Activated CD4-positive, alpha-beta T cell treated with anti-CD3 and anti-CD28 coated beads, Interleukin-2, Interleukin-6, amounts not matched to agents 100 ng/mL and 50 ng/mL, durations not matched to agents 16 hours and 8 hours (primary cell): ENCODE measurements around the gene TIMM50.
"Not testable (repeated sequence)": the region's sequence is repeated elsewhere in the genome, so short reads cannot be mapped to it uniquely, and the experiment has no call there.

Experiments used
- DNase-seq: peaks from one replicate; pipeline ENCODE4 v3.0.0-alpha.2; 2020

TIMM50 gene

GRCh38 chr19:39470724-39471339, 9.8 kb upstream of the TIMM50 start:
- no peak for DNase-seq

DNA sequence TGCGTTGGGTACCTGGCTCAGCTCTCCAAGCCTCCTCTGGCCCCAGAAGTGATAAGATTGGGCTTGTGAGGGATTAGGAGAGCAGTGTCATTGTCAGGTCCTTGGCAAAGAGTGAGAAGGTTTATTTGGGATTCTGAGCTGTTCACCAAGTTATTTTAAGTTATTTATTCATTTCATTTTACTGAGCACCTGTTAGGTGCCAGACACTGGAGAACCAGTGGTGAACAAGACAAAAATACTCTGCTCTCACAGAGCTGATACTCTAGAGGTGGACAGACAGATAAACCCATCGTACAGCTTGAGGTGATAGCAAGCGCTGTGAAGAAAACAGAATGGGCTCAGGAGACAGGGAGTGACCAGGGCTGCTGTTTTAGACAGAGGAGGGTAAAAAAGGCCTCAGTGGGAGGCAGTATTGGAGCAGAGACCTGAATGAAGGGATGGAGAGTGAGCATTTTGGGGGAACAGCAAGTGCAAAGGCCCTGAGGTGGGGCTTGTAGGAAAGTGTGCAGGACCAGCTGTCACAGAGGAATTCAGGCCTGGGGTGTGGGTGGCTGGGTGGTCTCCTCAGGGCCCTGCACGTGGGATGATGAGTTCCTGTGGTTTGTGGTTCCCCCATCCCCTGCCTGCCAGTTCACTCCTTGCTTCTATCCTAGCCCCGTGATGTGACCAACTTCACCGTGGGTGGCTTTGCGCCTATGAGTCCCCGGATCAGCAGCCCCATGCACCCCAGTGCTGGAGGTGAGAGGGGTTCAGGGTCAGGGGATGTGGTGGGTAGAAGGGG, 8.7 kb upstream of the TIMM50 start:
- DNase-seq: no peak

GRCh38 chr19:39472746-39473442, 7.7 kb upstream of the TIMM50 start:
- no peak for DNase-seq

DNA sequence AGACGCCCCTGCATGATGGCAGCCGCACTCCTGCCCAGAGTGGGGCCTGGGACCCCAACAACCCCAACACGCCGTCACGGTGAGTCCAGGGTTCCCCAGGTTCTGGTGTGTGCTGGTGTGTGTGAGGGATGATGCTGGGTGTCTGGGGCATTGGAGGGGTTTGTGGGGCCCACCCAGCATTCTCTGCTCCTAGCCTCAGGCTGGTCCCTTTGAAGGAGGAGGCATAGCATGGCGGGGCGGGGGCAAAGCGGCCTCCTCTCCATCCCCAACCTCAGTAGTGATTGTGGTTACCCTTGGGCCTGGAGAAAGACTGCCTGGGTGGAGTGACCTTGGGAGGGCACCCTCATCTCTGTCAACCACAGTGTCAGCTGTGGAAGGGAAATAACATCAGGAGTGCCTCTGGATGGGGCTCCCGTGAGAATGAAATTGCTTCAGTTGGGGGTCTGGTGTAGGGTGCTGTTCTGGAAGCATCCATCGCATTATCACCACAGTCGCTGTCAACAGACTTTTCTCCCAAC, 7.1 kb upstream of the TIMM50 start:
- DNase-seq: no peak

GRCh38 chr19:39474139-39474620, 6.5 kb upstream of the TIMM50 start:
- DNase-seq: peak; percentile 74

- DNase-seq: no peak
These were observed 4.9 kb upstream of the TIMM50 start for GRCh38 chr19:39475748-39476147.

DNA sequence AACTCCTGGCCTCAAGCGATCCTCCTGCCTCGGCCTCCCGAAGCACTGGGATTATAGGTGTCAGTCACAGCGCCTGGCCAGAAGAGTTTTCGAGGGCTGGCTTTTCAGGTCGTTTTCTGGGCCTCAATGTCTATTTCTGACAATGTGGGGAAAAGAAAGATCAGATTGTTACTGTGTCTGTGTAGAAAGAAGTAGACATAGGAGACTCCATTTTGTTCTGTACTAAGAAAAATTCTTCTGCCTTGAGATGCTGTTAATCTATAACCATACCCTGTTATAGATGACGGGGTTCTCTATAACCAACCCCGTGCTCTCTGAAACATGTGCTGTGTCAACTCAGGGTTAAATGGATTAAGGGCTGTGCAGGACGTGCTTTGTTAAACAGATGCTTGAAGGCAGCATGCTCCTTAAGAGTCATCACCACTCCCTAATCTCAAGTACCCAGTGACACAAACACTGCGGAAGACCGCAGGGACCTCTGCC, 1.3 kb upstream of the TIMM50 start:
- not testable (repeated sequence) for DNase-seq

DNA sequence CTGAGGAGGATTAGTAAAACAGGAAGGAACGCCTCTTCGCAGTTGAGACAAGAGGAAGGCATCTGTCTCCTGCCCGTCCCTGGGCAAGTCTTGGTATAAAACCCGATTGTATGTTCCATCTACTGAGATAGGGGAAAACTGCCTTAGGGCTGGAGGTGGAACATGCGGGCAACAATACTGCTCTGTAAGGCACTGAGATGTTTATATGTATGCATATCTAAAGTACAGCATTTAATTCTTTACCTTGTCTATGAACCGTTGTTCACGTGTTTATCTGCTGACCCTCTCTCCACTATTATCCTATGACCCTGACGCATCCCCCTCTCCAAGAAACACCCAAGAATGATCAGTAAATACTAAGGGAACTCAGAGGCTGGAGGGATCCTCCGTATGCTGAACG, 722 bp upstream of the TIMM50 start:
- no peak for DNase-seq

DNA sequence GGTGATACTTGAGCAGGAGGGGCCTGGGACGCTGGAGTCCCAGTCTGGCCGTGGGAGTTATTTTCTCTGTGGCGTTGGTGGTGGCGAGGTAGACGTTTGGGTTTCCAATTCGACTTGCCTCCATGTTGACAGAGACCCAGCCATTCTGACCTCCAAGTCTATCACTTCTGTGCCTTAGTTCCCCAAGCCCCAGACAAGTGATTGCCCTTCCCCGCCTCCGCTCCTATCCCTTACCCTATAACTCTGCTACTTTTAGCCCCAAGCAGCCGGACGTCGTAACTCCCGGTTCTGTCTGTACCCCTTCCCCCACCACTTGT, 549 bp downstream of the TIMM50 start:
- DNase-seq: no peak

DNA sequence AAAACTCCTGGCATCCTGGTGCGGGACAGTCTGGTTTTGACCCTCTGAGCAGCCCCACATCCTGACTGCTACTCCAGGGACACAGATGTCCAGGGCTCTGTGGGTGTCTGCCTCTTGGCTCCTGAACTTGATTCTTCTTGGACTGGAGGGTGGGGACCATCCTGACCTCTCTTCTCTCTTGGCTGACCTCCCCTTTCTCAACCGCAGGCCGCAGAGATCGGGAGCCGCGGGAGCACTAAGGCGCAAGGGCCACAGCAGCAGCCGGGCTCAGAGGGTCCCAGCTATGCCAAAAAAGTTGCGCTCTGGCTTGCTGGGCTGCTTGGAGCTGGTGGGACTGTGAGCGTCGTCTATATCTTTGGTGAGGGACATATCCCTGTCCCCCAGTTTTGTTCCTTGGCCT, 1.0 kb downstream of the TIMM50 start:
- no peak for DNase-seq

- DNase-seq: no peak
These were observed 2.5 kb downstream of the TIMM50 start for GRCh38 chr19:39483141-39483540.

GRCh38 chr19:39489756-39490155, 9.1 kb downstream of the TIMM50 start:
- DNase-seq: no peak

GRCh38 chr19:39492225-39492624, 11.6 kb downstream of the TIMM50 start:
- no peak for DNase-seq

DNA sequence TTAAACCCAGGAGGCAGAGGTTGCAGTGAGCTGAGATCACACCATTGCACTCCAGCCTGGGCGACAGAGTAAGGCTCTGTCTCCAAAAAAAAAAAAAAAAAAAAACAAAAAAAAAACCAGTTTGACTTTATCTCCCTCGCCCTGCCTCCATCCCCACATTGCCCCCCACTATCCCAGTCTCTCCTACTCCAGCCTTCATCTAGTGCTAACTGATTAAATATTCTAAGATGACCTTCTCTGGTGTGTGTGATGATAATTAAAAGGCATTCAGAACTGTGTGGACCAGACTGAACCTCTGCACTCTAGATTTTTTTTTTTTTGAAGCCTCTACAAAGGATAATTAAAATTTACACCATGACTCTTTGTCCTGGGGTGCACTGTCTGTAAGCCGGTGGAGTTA, 12.2 kb downstream of the TIMM50 start:
- no peak for DNase-seq

DNA sequence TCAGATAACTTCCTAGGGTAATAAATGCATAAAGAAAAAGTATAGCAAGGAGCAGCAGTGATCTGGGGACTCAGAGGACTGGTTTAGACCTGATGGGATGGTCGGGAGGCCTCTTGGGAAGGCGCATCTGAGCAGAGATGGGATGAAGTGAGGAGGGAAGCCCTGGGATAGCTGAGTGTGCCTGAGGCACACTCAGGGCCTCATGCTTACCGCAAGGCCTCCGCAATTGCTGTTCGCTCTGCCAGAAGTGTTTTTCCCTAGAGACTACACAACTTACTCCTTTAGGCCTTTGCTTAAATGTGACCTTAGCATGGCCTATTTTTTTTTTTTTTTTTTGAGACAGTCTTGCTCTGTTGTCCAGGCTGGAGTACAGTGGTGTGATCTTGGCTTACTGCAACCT, 14.0 kb downstream of the TIMM50 start:
- DNase-seq: no peak

DNA sequence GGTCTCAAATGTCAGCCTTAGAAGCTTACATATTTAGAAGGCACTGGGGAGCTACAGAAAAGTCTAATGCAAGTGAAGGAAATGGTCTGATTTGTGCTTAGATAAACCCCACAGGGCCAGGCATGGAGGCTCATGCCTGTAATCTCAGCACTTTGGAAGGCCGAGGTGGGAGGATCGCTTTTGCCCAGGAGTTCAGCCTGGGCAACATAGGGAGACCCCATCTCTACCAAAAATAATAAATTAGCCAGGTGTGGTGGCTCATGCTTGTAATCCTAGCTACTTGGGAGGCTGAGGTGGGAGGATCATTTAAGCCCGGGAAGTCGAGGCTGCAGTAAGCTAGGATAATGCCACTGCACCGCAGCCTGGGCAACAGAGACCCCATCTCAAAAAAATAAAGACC, 15.4 kb downstream of the TIMM50 start:
- DNase-seq: no peak

DNA sequence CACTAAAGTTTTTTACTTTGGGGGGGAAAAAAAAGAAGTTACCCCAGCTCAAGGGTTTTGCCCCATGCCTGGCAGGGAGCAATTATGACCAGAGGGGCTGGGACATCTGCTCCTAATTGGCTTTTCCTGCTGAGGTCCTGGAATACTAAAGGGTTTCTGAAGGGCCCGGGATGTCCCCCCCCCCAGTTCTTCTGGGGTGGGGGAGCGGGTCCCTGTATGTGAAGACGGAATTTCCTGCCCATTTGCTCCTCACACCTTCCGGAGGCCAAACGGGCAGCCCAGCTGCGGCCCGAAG, 17.0 kb downstream of the TIMM50 start:
- no peak for DNase-seq

DNA sequence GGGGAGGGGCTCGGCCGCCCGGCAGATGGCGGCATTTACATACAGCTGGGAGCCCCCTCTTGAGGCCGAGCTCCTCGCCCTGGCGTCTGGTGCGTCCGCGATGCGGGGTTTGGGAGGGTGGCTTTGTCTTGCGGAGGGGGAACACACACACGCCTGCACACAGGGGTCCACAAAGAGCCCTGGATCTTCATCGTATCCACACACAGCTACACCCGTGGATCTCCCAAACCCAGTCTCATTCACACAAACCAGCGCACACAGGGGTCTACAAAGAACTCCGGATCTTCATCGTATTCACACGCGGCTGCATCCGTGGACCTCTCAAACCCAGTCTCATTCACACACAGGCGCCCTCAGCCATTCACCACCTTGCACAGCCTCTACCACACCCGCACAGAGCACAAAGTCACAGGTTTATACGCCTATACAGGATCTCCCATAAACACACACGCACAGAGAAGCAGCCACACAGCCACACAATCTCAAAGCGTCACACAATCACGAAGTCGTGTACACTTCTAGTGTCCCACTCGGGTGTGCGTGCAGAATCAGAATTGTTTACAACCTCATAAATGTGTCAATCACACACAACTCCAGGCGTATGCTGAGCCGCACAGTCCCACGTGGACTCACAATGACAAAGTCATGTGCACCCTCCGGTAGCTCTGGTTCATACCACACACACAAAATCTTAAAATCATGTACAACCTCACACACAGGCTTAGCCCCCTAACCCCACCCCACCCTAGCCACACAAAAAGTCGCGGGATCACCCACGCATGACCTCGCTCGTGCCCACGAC, 17.6 kb downstream of the TIMM50 start:
- DNase-seq: peak; percentile 33

DNA sequence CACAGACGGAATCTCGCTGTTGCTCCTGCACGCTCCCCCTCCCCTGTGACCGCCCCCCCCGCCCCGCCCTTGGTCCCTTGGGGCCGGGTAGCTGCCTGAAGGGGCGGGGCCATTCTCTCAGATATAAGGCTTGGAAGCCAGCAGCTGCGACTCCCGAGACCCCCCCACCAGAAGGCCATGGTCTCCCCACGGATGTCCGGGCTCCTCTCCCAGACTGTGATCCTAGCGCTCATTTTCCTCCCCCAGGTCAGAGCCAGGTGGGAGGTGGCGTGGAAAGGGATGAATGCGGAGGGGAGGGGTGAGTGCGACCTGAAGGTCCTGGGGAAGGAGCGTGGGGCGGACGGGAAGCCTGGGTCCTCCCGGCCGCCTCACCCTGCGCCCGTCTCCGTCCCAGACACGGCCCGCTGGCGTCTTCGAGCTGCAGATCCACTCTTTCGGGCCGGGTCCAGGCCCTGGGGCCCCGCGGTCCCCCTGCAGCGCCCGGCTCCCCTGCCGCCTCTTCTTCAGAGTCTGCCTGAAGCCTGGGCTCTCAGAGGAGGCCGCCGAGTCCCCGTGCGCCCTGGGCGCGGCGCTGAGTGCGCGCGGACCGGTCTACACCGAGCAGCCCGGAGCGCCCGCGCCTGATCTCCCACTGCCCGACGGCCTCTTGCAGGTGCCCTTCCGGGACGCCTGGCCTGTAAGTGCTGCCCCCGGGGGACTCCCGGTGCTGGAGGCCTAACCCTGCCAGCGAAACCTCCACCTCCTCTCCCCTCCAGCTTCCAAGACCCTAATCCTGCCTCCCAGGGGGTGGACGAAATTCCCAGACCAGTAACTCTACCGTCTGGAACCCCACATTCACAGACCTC, 18.4 kb downstream of the TIMM50 start, which contains the start of gene DLL3:
Gene DLL3, plus strand, starts transcription at position 150 of the 845 bp plus-strand sequence. Its CDS starts 28 bp downstream, at position 178.
- DNase-seq: no peak

GRCh38 chr19:39499932-39500331, 19.3 kb downstream of the TIMM50 start:
- no peak for DNase-seq

GRCh38 chr19:39500543-39500942, 19.9 kb downstream of the TIMM50 start:
- DNase-seq: no peak

GRCh38 chr19:39501340-39501739, 20.7 kb downstream of the TIMM50 start:
- no peak for DNase-seq
